Activated CD4-positive, alpha-beta T cell treated with anti-CD3 and anti-CD28 coated beads for 36 hours (primary cell): ENCODE data around the gene PPP1R8. TPM values are rescaled to one million over a fixed set of nuclear protein-coding genes. Genes with fewer than 3 reads are reported as not detected.
A peak's percentile ranks its signal among the peaks of the same experiment; 100 is the strongest.

Source experiments
- ATAC-seq: fragments of 200-7000 bp; cut with Tn5 transposase; one replicate; pipeline ENCODE4 v1.10.0; 2021; ENCODE audit warnings: mild to moderate bottlenecking, moderate library complexity
- CTCF ChIA-PET: fragments of 350-600 bp; sonication (Branson Sonifier 250); formaldehyde crosslinking; loops from one replicate; lab custom pipeline; 2021; ENCODE audit warnings: antibody characterized with exemption; lab: Charles Lee
- POLR2A ChIA-PET: fragments of 350-600 bp; sonication (Branson Sonifier 250); formaldehyde crosslinking; loops from one replicate; lab custom pipeline; 2021; ENCODE audit warnings: antibody characterized with exemption, inconsistent platforms; lab: Charles Lee
- DNase-seq: peaks from one replicate; pipeline ENCODE4 v3.0.0-alpha.2; 2020
- H3K27ac Mint-ChIP-seq: one replicate; pipeline ENCODE4 v1.8.0; 2021; ENCODE audit warnings: mixed read lengths
- H3K27me3 Mint-ChIP-seq: one replicate; pipeline ENCODE4 v1.8.0; 2021; ENCODE audit warnings: mixed read lengths
- H3K36me3 Mint-ChIP-seq: one replicate; pipeline ENCODE4 v1.8.0; 2021; ENCODE audit warnings: low read depth, mixed read lengths
- H3K4me1 Mint-ChIP-seq: one replicate; pipeline ENCODE4 v1.8.0; 2021; ENCODE audit warnings: mixed read lengths
- H3K4me3 Mint-ChIP-seq: one replicate; pipeline ENCODE4 v1.8.0; 2021; ENCODE audit warnings: mild to moderate bottlenecking, moderate library complexity, mixed read lengths
- H3K9me3 Mint-ChIP-seq: one replicate; pipeline ENCODE4 v1.8.0; 2021; ENCODE audit warnings: low read depth, mixed read lengths
- intact Hi-C, 2 experiments: fragments of 100-400 bp; cut with DNase I in 1 of 2; cut with micrococcal nuclease in 1 of 2; formaldehyde crosslinking; loops; one replicate each; pipeline versions ENCODE4 v1.14.2 to v1.15.1; 2022 to 2024; cut with DNase I, micrococcal nuclease
- total RNA-seq, 2 experiments: library from RNA; stranded (reverse); gene quantifications; one replicate each; pipeline ENCODE4 v1.2.3, GENCODE V29; 2021

The PPP1R8 gene
- total RNA-seq, 2 experiments from 2014 or later = 49.6 to 65.9 TPM

- Mint-ChIP-seq H3K27me3 (no peaks in the 10 kb centered on the region), H3K36me3 (peaks cover 46% of the 10 kb centered on the region), H3K9me3 (no peaks in the 10 kb centered on the region), H3K4me1 (peaks cover 39% of the 10 kb centered on the region), H3K27ac (no peak overlapping the region), H3K4me3 (no peak overlapping the region)
- POLR2A ChIA-PET = no interaction called here
- no peak for DNase-seq
- intact Hi-C loops = no loop called here
- ATAC-seq = no peak
- CTCF ChIA-PET = no interaction called here
These were observed 54.5 kb downstream of the PPP1R8 start for GRCh38 chr1:27885114-27885528.

GRCh38 chr1:27885621-27886352 is 55.2 kb downstream of the PPP1R8 start:
- CTCF ChIA-PET = interaction anchor here (0.7 to 2.1 kb wide), 2 partner anchors 28 to 553 kb away, joined by 4 to 9 read pairs; no protein-coding TSS in a partner anchor

GRCh38 chr1:27886353-27886679 is 55.7 kb downstream of the PPP1R8 start:
- peak; percentile 49 for ATAC-seq
- CTCF ChIA-PET = interaction anchor here (0.7 to 2.1 kb wide), 3 partner anchors 29 to 554 kb away, joined by 3 to 9 read pairs (median 4); no protein-coding TSS in a partner anchor
- Mint-ChIP-seq H3K9me3 (no peaks in the 10 kb centered on the region), H3K4me1 (peaks cover 47% of the 10 kb centered on the region), H3K4me3 (no peak overlapping the region), H3K27ac (peak overlapping the region; percentile 64), H3K36me3 (peaks cover 54% of the 10 kb centered on the region), H3K27me3 (no peaks in the 10 kb centered on the region)
- intact Hi-C loops = no loop called here
- no peak for DNase-seq
- POLR2A ChIA-PET = interaction anchor here (0.5 to 0.7 kb wide), 2 partner anchors 14 to 19 kb away, joined by 3 to 4 read pairs; no protein-coding TSS in a partner anchor

More at GRCh38 chr1:27885621-27886352, 55.2 kb downstream of the PPP1R8 start:
- DNase-seq = no peak
- no peak for ATAC-seq
- Mint-ChIP-seq H3K9me3 (no peaks in the 10 kb centered on the region), H3K27ac (no peak overlapping the region), H3K27me3 (no peaks in the 10 kb centered on the region), H3K36me3 (peaks cover 49% of the 10 kb centered on the region), H3K4me3 (no peak overlapping the region), H3K4me1 (peaks cover 42% of the 10 kb centered on the region)
- intact Hi-C loops = no loop called here
- POLR2A ChIA-PET = interaction anchor here (0.7 kb wide), 1 partner anchor 19 kb away, joined by 3 read pairs; no protein-coding TSS in a partner anchor

GRCh38 chr1:27886744-27887143 is 56.2 kb downstream of the PPP1R8 start:
- POLR2A ChIA-PET = interaction anchor here (0.5 to 0.7 kb wide), 3 partner anchors 13 to 26 kb away, joined by 3 to 4 read pairs (median 3); no protein-coding TSS in a partner anchor

GRCh38 chr1:27887215-27888021 is 56.8 kb downstream of the PPP1R8 start:
- CTCF ChIA-PET = interaction anchor here (1.3 to 2.1 kb wide), 2 partner anchors 30 to 322 kb away, joined by 3 to 9 read pairs; no protein-coding TSS in a partner anchor

More at GRCh38 chr1:27886744-27887143, 56.2 kb downstream of the PPP1R8 start:
- CTCF ChIA-PET = interaction anchor here (1.3 to 2.1 kb wide), 2 partner anchors 29 to 322 kb away, joined by 3 to 9 read pairs; no protein-coding TSS in a partner anchor
- no peaks in the 10 kb centered on the region for H3K27me3 Mint-ChIP-seq
- peaks cover 51% of the 10 kb centered on the region for H3K4me1 Mint-ChIP-seq
- H3K4me3 Mint-ChIP-seq = no peak overlapping the region
- ATAC-seq (peak; percentile 53), DNase-seq (no peak)
- intact Hi-C loops = no loop called here
- peak overlapping the region; percentile 64 for H3K27ac Mint-ChIP-seq
- H3K9me3 Mint-ChIP-seq = no peaks in the 10 kb centered on the region
- H3K36me3 Mint-ChIP-seq = peaks cover 57% of the 10 kb centered on the region

GRCh38 chr1:27889506-27889905 is 58.9 kb downstream of the PPP1R8 start:
- Mint-ChIP-seq H3K4me1 (peaks cover 52% of the 10 kb centered on the region), H3K4me3 (no peak overlapping the region), H3K27ac (no peak overlapping the region), H3K9me3 (no peaks in the 10 kb centered on the region), H3K36me3 (peaks cover 64% of the 10 kb centered on the region), H3K27me3 (no peaks in the 10 kb centered on the region)
- no peak for ATAC-seq
- intact Hi-C loops = no loop called here
- POLR2A ChIA-PET = no interaction called here
- CTCF ChIA-PET = no interaction called here
- no peak for DNase-seq

More at GRCh38 chr1:27887215-27888021, 56.8 kb downstream of the PPP1R8 start:
- Mint-ChIP-seq H3K9me3 (no peaks in the 10 kb centered on the region), H3K4me1 (peaks cover 55% of the 10 kb centered on the region), H3K27me3 (no peaks in the 10 kb centered on the region), H3K4me3 (no peak overlapping the region), H3K36me3 (peaks cover 62% of the 10 kb centered on the region), H3K27ac (peak overlapping the region; percentile 64)
- intact Hi-C loops = no loop called here
- peak; percentile 47 for ATAC-seq
- peak; percentile 28 for DNase-seq
- POLR2A ChIA-PET = interaction anchor here (0.6 kb wide), 1 partner anchor 26 kb away, joined by 3 read pairs; no protein-coding TSS in a partner anchor

GRCh38 chr1:27891196-27891889 is 60.8 kb downstream of the PPP1R8 start:
- no peaks in the 10 kb centered on the region for H3K27me3 Mint-ChIP-seq
- H3K9me3 Mint-ChIP-seq = no peaks in the 10 kb centered on the region
- intact Hi-C loops = no loop called here
- peaks cover 64% of the 10 kb centered on the region for H3K36me3 Mint-ChIP-seq
- peak; percentile 35 for ATAC-seq
- no peak overlapping the region for H3K4me3 Mint-ChIP-seq
- ChIA-PET POLR2A (no interaction called here), CTCF (interaction anchor here (0.6 to 1.2 kb wide), 5 partner anchors 21 to 221 kb away, joined by 3 to 4 read pairs (median 3); no protein-coding TSS in a partner anchor)
- peak overlapping the region; percentile 75 for H3K27ac Mint-ChIP-seq
- peak; percentile 28 for DNase-seq
- peaks cover 39% of the 10 kb centered on the region for H3K4me1 Mint-ChIP-seq

- POLR2A ChIA-PET = no interaction called here
These were observed 63.9 kb downstream of the PPP1R8 start for GRCh38 chr1:27894521-27894920.

More at GRCh38 chr1:27894521-27894920, 63.9 kb downstream of the PPP1R8 start:
- Mint-ChIP-seq H3K36me3 (peaks cover 50% of the 10 kb centered on the region), H3K27ac (no peak overlapping the region), H3K9me3 (no peaks in the 10 kb centered on the region), H3K4me3 (no peak overlapping the region), H3K4me1 (peaks cover 20% of the 10 kb centered on the region), H3K27me3 (no peaks in the 10 kb centered on the region)
- CTCF ChIA-PET = interaction anchor here (0.7 to 0.8 kb wide), 2 partner anchors 13 to 33 kb away, joined by 3 read pairs; no protein-coding TSS in a partner anchor
- intact Hi-C loops = no loop called here
- ATAC-seq (no peak), DNase-seq (no peak)

Other genes starting within 250 kb of the PPP1R8 start
- gene AHDC1, start 226.6 kb upstream of the PPP1R8 start, total RNA-seq = 10 to 100 TPM; 10.3 to 12.1 TPM
- under 1 TPM in 1 of 2 experiments, not detected in 1; 0.11 TPM for gene FGR, start 195.6 kb upstream of the PPP1R8 start, total RNA-seq
- 10 to 100 TPM; 41.8 to 62.5 TPM for gene IFI6, start 158.6 kb upstream of the PPP1R8 start, total RNA-seq
- gene FAM76A, start 104.8 kb upstream of the PPP1R8 start, total RNA-seq = 1 to 10 TPM; 7.4 to 8.1 TPM
- gene STX12, start 57.6 kb upstream of the PPP1R8 start, total RNA-seq = 10 to 100 TPM; 26.8 to 37.4 TPM
- gene THEMIS2, start 41.8 kb downstream of the PPP1R8 start, total RNA-seq = 10 to 100 TPM; 14.2 to 16.2 TPM
- gene RPA2, start 83.8 kb downstream of the PPP1R8 start, total RNA-seq = 10 to 100 TPM; 70.2 to 72.8 TPM
- under 1 TPM; 0.53 to 0.55 TPM for gene SMPDL3B, start 104.2 kb downstream of the PPP1R8 start, total RNA-seq
- 1 to 10 TPM; 4.2 to 6.0 TPM for gene XKR8, start 129.2 kb downstream of the PPP1R8 start, total RNA-seq